DMS 273 treated with DMSO at 0.1 percent for 48 hours (cell line): ENCODE results near the gene KRT37.

Experiments
- DNase-seq: peaks from one replicate; lab custom pipeline; 2025; lab: John Stamatoyannopoulos, UW

The KRT37 gene

GRCh38 chr17:41424111-41424635 lies at the start of gene KRT37:
TSS of gene KRT37 (minus strand) at chr17:41424585. CDS start at chr17:41424523, 62 bp downstream.
- DNase-seq = no peak

DNA sequence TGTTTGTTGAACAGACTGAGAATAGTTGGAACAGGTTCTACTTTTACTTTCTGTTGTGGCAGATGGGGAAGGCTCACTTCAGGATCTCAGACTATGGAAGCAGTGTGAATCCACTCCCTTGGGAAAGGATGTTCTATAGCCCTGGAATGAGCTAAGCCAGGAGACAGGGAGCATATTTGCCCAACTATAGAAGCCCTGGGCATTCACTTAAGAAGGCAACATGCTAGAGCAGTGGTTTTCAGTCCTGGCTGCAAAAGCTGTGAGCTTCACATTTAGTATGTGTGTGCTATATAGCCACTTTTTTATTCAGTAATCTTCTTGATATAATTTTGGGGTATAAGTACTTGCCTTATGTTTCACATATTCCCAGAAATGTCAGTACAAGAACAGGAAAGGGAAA lies 44.0 kb upstream of the KRT37 start:
- DNase-seq = no peak

GRCh38 chr17:41467561-41467960 lies 43.2 kb upstream of the KRT37 start:
- no peak for DNase-seq

GRCh38 chr17:41466988-41467387 lies 42.6 kb upstream of the KRT37 start, which contains the start of gene KRT32:
TSS of gene KRT32 (minus strand) at chr17:41467386. CDS start at chr17:41467325, 61 bp downstream.
- no peak for DNase-seq

DNA sequence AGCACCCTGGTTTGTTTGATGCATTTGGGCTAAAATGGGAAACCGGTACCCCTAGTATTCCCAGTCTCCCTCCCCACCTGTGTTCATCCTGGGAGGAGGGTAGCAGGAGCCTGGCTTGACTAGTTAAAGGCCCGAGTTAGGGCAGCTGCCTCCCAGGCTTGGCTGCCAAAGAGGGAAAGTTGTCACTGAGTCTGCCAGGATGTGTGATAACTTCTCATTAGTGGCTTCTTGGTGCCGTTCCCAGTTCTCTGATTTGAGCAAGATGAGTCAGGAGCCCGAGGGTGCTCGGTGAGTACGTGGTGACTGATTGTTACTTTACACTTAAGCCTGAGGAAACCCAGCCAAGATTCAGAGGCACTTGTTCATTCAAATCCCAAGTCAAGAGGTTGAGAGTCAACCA lies 40.3 kb upstream of the KRT37 start:
- DNase-seq = peak; percentile 10

GRCh38 chr17:41464173-41464572 lies 39.8 kb upstream of the KRT37 start:
- DNase-seq = no peak

DNA sequence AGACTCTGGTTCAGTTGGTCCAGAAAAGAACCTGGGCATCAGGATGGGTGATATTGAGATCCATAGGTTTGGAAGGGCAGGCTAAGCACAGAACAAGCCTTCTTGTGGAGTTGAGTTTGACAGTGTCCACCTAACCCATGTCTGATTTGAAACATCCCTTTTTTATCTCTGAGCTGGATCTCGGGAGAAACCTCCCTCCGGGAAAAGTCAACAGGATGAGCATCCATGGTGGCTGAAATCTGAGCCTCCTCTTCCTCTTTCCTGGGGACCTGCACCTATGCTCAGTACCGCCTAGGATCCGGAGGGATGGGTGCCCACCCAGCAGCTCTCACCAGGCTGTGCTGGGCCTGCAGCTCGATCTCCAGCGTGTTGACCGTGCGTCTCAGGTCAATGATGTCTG lies 39.4 kb upstream of the KRT37 start:
- no peak for DNase-seq

DNA sequence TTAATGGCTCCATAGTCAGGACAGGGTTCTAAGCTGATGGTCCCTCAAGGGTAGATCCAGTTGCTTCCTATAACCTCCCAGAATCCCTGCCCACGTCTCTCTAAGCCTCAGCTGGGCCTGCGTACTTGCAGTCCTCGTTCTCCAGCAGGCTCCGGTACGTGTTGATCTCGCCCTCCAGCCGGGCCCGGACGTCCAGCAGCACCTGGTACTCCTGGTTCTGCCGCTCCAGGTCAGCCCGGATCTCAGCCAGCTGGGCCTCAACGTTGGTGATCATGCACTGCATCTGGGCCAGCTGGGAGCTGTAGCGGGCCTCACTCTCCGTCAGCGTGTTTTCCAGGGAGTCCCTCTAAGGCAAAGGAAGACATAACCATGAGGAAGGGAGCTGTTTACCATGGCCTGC lies 38.3 kb upstream of the KRT37 start:
- DNase-seq = no peak

- DNase-seq = no peak
Measured at GRCh38 chr17:41457676-41458075, 33.3 kb upstream of the KRT37 start.

DNA sequence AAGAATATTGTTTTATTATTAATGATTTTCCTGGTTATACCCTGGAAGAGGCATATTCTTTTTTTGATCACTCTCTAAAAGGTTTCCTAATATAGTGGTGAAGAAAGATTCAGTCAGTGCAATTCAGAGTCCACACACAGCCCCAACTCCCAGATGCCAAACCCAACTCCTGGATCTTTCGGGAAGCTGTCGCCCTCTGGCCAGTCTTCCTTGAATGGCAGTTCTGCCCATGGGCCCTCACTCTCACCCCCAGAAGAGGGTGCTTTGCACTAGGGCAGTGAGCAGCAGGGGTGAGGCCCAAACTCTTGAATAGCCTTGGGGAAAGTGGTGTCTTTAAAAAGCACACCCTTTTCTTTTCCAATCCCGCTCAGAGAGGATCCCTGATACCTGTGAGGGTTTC lies 31.8 kb upstream of the KRT37 start:
- no peak for DNase-seq

DNA sequence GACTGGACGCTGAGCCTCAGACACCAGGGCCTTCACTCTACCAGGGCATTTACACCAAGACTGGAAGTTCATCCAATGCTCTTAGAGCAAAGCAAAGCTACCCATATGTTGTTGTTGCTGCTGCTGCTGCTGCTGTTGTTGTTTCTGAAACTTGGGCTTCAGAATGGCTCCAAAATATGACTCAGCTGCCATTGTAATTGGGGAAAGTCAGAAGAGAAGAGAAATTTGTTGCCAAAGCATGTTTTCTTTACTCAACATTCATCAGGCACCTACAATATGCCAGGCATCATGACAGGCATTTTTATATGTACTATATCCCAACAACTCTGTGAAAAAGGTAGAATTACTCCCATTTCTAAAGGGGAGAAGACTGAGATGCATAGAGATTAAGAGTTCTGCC lies 30.9 kb upstream of the KRT37 start:
- DNase-seq = no peak

DNA sequence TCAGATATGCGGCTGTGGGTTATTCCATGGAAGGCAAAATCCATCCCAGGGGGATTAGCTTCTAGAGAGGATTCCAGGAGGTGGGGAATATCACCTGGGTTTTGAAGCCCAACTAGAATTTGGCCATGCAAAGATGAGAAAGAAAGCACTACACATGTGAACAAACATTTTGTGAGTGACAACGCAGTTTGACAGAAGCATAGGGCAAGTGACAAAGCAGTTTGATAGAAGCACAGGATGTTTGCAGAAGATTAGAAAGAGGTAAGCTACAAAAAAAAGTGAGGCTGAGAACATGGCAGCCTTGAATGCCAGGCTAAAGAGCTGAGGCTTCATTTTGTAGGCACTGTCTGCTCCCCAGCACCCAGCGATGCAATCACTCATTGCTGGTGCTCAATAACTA lies 28.7 kb upstream of the KRT37 start:
- DNase-seq = no peak

DNA sequence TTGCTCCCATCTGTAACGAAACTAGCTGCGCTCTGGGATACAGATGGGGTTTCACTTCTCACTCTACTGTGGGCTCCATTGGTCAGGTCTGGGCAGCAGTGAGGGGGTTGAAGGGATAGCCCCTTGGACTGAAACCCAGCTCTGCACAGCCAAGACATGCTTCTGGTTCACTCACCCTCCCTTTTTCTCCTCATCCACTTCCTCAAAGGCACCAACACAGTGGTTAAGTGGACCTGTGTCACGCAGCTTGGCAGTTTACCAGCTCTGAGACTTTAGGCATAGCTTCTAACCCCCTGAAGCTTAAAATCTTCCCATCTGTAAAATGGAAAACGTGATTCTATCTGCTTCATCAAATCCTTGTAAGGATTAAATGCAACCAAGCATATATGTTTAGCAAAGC lies 27.9 kb upstream of the KRT37 start:
- DNase-seq = no peak

- no peak for DNase-seq
Measured at GRCh38 chr17:41451154-41451728, 26.9 kb upstream of the KRT37 start.

GRCh38 chr17:41449008-41449407 lies 24.6 kb upstream of the KRT37 start:
- no peak for DNase-seq

DNA sequence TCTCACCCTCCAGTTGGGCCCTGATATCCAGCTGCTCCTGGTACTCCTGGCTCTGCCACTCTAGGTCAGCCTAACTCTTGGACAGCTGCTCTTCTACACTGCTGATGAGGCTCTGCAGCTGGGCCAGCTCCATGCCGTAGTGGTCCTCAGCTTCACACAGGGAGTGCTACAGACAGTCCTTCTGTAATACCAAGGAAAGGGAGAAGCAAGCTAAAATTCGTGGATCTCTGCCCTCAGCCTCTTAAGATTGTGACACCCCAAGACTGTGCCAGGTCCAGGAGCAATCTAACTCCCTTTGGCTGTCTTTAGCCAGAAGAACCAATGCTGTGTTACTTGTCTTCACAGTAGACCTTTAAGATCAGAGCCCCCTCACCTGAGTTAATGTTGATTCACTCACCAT lies 24.1 kb upstream of the KRT37 start:
- DNase-seq = no peak

- no peak for DNase-seq
Measured at GRCh38 chr17:41446806-41447205, 22.4 kb upstream of the KRT37 start.

GRCh38 chr17:41444640-41445039 lies 20.3 kb upstream of the KRT37 start:
- no peak for DNase-seq

- DNase-seq = no peak
Measured at GRCh38 chr17:41444186-41444585, 19.8 kb upstream of the KRT37 start.

DNA sequence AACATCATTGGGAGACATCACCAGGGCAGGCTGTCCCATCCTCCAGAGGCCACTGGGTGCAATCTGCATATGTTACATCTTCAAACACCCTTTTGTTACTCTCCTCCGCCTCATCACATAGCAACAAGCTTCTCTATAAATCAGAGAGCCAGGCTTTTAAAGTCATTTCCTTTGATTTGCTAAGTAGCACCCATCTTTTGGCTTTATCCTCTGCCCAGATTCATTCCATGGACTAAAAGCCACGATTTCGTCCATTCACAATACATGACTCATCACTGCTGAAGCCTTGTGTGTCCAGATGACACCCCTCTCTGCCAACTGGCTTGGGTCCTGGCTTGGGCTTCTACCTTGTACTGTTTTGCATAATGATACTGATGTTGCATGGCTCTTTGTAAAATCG lies 18.4 kb upstream of the KRT37 start:
- DNase-seq = no peak

DNA sequence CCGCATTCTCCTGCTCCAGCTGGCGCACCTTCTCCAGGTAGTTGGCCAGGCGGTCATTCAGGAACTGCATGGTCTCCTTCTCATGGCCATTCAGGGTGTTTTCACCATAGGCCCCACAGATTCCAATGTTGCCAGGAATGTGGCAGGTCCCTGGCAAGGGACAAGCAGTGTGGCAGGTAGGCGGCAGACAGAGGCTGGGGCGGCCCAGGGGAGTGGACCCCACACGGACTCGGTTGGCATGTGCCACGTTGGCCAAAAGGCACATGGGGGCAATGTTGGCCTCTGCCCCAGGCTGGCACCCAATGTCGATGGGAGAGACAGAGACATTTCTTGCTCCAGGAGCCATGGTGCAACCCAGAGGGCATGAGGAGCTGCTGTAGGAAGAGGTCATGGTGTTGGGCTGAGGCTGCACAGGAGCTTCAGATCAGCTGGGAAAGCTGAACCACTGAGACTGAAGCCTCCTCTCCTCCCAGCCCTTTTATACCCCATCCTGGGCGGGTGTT lies 16.2 kb upstream of the KRT37 start, which contains the start of gene KRT38:
Gene KRT38, minus strand, starts transcription at position 453 of the 503 bp plus-strand sequence. Its CDS starts 62 bp downstream, at position 391.
- no peak for DNase-seq

DNA sequence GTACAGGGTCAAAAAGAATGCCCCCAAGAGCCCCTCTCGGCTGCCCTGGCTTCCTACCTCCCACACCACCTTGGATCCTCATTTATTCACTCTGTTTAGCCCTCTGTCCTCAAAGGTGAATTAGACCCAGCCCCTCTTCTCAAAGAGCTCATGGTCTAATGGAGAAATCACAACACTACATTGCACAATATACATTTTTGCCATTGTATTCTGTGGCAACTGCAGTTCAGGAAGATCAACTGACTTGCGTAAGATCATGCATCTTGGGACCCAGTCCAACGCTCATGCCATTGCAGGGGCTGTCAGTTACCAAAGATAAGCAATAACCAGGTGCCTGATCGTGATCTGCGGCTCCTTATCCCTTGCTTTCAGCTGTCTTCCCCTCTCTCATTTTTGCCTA lies 15.0 kb upstream of the KRT37 start:
- no peak for DNase-seq

DNA sequence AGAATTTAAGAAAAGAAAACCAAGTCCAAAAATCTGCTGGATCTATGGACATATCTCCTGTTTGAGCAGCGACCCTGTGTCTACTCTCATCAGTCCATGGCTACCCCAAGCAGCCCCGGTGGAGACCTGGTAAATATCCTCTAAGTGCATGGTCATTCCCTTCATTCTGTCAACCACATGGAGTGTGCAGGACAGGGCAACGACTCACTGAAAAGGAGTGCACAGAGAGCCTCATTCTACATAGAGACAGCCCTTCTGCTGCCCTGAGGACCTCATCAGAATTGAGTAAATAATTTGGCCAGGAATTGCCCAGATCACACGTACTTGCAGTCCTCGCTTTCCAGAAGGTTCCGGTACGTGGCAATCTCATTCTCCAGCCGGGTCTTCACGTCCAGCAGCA lies 13.4 kb upstream of the KRT37 start:
- no peak for DNase-seq

DNA sequence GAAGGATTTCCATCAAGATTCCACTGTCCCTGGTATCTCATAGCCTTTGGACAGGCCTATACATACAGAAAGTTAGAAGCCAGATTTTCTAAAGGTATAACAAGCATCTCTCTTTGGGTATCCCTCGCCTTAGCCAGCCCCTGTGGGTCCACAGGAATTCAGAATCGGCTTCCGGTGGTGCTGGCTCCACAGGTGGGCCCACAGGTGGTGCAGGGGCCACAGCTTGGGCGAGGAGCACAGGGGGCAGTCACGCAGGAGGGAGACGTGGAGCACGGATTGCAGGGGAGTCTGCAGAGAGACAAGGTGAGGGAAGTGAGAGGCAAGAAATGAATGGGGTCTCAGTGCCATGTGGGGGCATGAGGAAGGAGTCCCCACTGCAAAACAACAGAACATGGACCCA lies 12.9 kb upstream of the KRT37 start:
- DNase-seq = no peak
